Mesendoderm (in vitro differentiated cells): ENCODE measurements around the gene EVA1A.

Experiments used
- DNase-seq: peaks from one replicate; pipeline ENCODE4 v3.0.0; 2013
- H2AK5ac ChIP-seq: 2 replicates; pipeline ENCODE4 v1.6.1; 2013; ENCODE audit warnings: low read length, inconsistent platforms
- H2BK120ac ChIP-seq: 2 replicates; pipeline ENCODE4 v1.6.1; 2013; ENCODE audit warnings: low read depth, mild to moderate bottlenecking, low read length, moderate library complexity, mixed read lengths
- H2BK15ac ChIP-seq: replicated peaks from 2 replicates; pipeline ENCODE4 v1.6.1; 2013; ENCODE audit warnings: low read depth, mild to moderate bottlenecking, moderate library complexity
- H2BK5ac ChIP-seq: 2 replicates; pipeline ENCODE4 v1.6.1; 2013; ENCODE audit warnings: low read length, inconsistent platforms
- H3K18ac ChIP-seq: 2 replicates; pipeline ENCODE4 v1.6.1; 2013; ENCODE audit warnings: mild to moderate bottlenecking, low read length, mixed read lengths
- H3K23ac ChIP-seq: one replicate; pipeline ENCODE4 v1.6.1; 2013; ENCODE audit warnings: low read length
- H3K27ac ChIP-seq: 2 replicates; pipeline ENCODE4 v1.5.1; 2013; ENCODE audit warnings: low read depth, mild to moderate bottlenecking, inconsistent platforms, low read length, moderate library complexity
- H3K27me3 ChIP-seq: 2 replicates; pipeline ENCODE4 v1.6.1; 2013; ENCODE audit warnings: low read length, control low read depth, mild to moderate bottlenecking, inconsistent platforms; ENCODE audit not compliant: insufficient read depth, poor library complexity
- H3K36me3 ChIP-seq: 2 replicates; pipeline ENCODE4 v1.6.1; 2013; ENCODE audit warnings: low read length, inconsistent platforms; ENCODE audit not compliant: control insufficient read depth, insufficient read depth
- H3K4ac ChIP-seq: one replicate; pipeline ENCODE4 v1.6.1; 2013; ENCODE audit warnings: low read depth, mild to moderate bottlenecking, low read length, moderate library complexity
- H3K4me1 ChIP-seq: 2 replicates; pipeline ENCODE4 v1.6.1; 2013; ENCODE audit warnings: low read depth, low read length, inconsistent platforms; ENCODE audit not compliant: control insufficient read depth
- H3K4me2 ChIP-seq: 2 replicates; pipeline ENCODE4 v1.6.1; 2013; ENCODE audit warnings: low read length
- H3K4me3 ChIP-seq: 2 replicates; pipeline ENCODE4 v1.5.1; 2013; ENCODE audit warnings: mild to moderate bottlenecking, low read length
- H3K56ac ChIP-seq: one replicate; pipeline ENCODE4 v1.6.1; 2013; ENCODE audit warnings: low read length
- H3K79me1 ChIP-seq: 2 replicates; pipeline ENCODE4 v1.6.1; 2013; ENCODE audit warnings: low read length, inconsistent platforms
- H3K79me2 ChIP-seq: 2 replicates; pipeline ENCODE4 v1.6.1; 2013; ENCODE audit warnings: mild to moderate bottlenecking, low read length; ENCODE audit not compliant: control insufficient read depth, insufficient read depth
- H3K9ac ChIP-seq: 2 replicates; pipeline ENCODE4 v1.6.1; 2013; ENCODE audit warnings: low read length, inconsistent platforms
- H4K5ac ChIP-seq: one replicate; pipeline ENCODE4 v1.6.1; 2013; ENCODE audit warnings: low read length
- H4K8ac ChIP-seq: one replicate; pipeline ENCODE4 v1.6.1; 2013; ENCODE audit warnings: low read depth, mild to moderate bottlenecking, control low read depth, low read length, moderate library complexity
- WGBS: extraction: QIAGEN DNeasy Blood & Tissue Kit; methylation state at CpG from one replicate; pipeline ENCODE4 v1.1.7; 2013; ENCODE audit warnings: low lambda C conversion rate, missing lambda C conversion rate; ENCODE audit not compliant: insufficient coverage; ENCODE audit errors: extremely low coverage; 5-methylcytosine and 5-hydroxymethylcytosine counted together

The EVA1A gene

GRCh38 chr2:75559680-75560021 is 1.1 kb downstream of the EVA1A start:
- Histone ChIP-seq H2BK15ac (no peak overlapping the region), H2AK5ac (no peak overlapping the region), H3K79me1 (no peaks in the 10 kb centered on the region), H3K4me1 (peaks cover 4% of the 10 kb centered on the region), H3K27me3 (no peaks in the 10 kb centered on the region), H3K36me3 (no peaks in the 10 kb centered on the region), H4K5ac (no peak overlapping the region), H4K8ac (no peak overlapping the region), H3K9ac (no peak overlapping the region), H3K27ac (no peak overlapping the region), H3K23ac (no peak overlapping the region), H2BK120ac (no peak overlapping the region), H3K4me3 (no peak overlapping the region), H3K4me2 (peak overlapping the region; percentile 12), H3K56ac (peak overlapping the region; percentile 17), H3K18ac (no peak overlapping the region), H3K79me2 (no peaks in the 10 kb centered on the region), H2BK5ac (no peak overlapping the region), H3K4ac (no peak overlapping the region)
- DNase-seq = no peak
- no CpG with 5 or more reads among the region's 8 CpGs for WGBS

GRCh38 chr2:75558786-75559679 is 1.7 kb downstream of the EVA1A start:
- Histone ChIP-seq H3K36me3 (no peaks in the 10 kb centered on the region), H3K79me1 (no peaks in the 10 kb centered on the region), H3K27ac (no peak overlapping the region), H3K4me1 (peaks cover 4% of the 10 kb centered on the region), H3K4me3 (no peak overlapping the region), H3K18ac (no peak overlapping the region), H3K27me3 (no peaks in the 10 kb centered on the region), H3K79me2 (no peaks in the 10 kb centered on the region), H4K8ac (no peak overlapping the region), H3K4me2 (no peak overlapping the region), H4K5ac (no peak overlapping the region), H2BK120ac (no peak overlapping the region), H3K56ac (no peak overlapping the region), H3K9ac (no peak overlapping the region), H2BK5ac (no peak overlapping the region), H2AK5ac (no peak overlapping the region), H3K23ac (no peak overlapping the region), H3K4ac (no peak overlapping the region), H2BK15ac (no peak overlapping the region)
- WGBS = no CpG with 5 or more reads among the region's 9 CpGs
- no peak for DNase-seq

- Histone ChIP-seq H3K36me3 (no peaks in the 10 kb centered on the region), H3K4me2 (no peak overlapping the region)
These were observed 2.6 kb downstream of the EVA1A start for GRCh38 chr2:75558136-75558535.

GRCh38 chr2:75557474-75558133 is 3.1 kb downstream of the EVA1A start:
- Histone ChIP-seq H3K9ac (no peak overlapping the region), H3K4me3 (no peak overlapping the region), H3K27me3 (no peaks in the 10 kb centered on the region), H3K27ac (no peak overlapping the region), H3K56ac (no peak overlapping the region), H3K36me3 (no peaks in the 10 kb centered on the region), H3K4ac (no peak overlapping the region), H4K5ac (no peak overlapping the region), H2AK5ac (no peak overlapping the region), H2BK120ac (no peak overlapping the region), H3K4me2 (no peak overlapping the region), H3K79me2 (no peaks in the 10 kb centered on the region), H3K18ac (no peak overlapping the region), H2BK5ac (no peak overlapping the region), H3K23ac (no peak overlapping the region), H2BK15ac (no peak overlapping the region), H3K4me1 (peaks cover 4% of the 10 kb centered on the region), H4K8ac (no peak overlapping the region), H3K79me1 (no peaks in the 10 kb centered on the region)
- no peak for DNase-seq
- no CpG with 5 or more reads among the region's 4 CpGs for WGBS

More at GRCh38 chr2:75558136-75558535, 2.6 kb downstream of the EVA1A start:
- H3K79me2 ChIP-seq = no peaks in the 10 kb centered on the region
- H3K4me3 ChIP-seq = no peak overlapping the region
- no peak overlapping the region for H4K8ac ChIP-seq
- H3K9ac ChIP-seq = no peak overlapping the region
- H3K27me3 ChIP-seq = no peaks in the 10 kb centered on the region
- no peak overlapping the region for H2BK15ac ChIP-seq
- H2BK5ac ChIP-seq = no peak overlapping the region
- no peak overlapping the region for H3K56ac ChIP-seq
- no peaks in the 10 kb centered on the region for H3K79me1 ChIP-seq
- H3K27ac ChIP-seq = no peak overlapping the region
- H3K23ac ChIP-seq = no peak overlapping the region
- H4K5ac ChIP-seq = no peak overlapping the region
- H3K18ac ChIP-seq = no peak overlapping the region
- no peak overlapping the region for H3K4ac ChIP-seq
- no peak overlapping the region for H2BK120ac ChIP-seq
- no CpG with 5 or more reads among the region's 6 CpGs for WGBS
- no peak overlapping the region for H2AK5ac ChIP-seq
- DNase-seq = no peak
- H3K4me1 ChIP-seq = peaks cover 4% of the 10 kb centered on the region

GRCh38 chr2:75556679-75557366 is 3.9 kb downstream of the EVA1A start:
- no CpG with 5 or more reads among the region's 7 CpGs for WGBS

More at GRCh38 chr2:75556679-75557366, 3.9 kb downstream of the EVA1A start:
- Histone ChIP-seq H3K4me3 (no peak overlapping the region), H3K27me3 (no peaks in the 10 kb centered on the region), H2BK120ac (no peak overlapping the region), H3K4me1 (peaks cover 4% of the 10 kb centered on the region), H3K4ac (no peak overlapping the region), H4K8ac (no peak overlapping the region), H3K9ac (no peak overlapping the region), H4K5ac (no peak overlapping the region), H3K36me3 (no peaks in the 10 kb centered on the region), H3K79me2 (no peaks in the 10 kb centered on the region), H3K27ac (no peak overlapping the region), H3K23ac (no peak overlapping the region), H3K4me2 (no peak overlapping the region), H3K79me1 (no peaks in the 10 kb centered on the region), H3K18ac (no peak overlapping the region), H2AK5ac (no peak overlapping the region), H2BK5ac (no peak overlapping the region), H3K56ac (no peak overlapping the region), H2BK15ac (no peak overlapping the region)
- no peak for DNase-seq
